ENCODE data around the gene CEP20.

DNA sequence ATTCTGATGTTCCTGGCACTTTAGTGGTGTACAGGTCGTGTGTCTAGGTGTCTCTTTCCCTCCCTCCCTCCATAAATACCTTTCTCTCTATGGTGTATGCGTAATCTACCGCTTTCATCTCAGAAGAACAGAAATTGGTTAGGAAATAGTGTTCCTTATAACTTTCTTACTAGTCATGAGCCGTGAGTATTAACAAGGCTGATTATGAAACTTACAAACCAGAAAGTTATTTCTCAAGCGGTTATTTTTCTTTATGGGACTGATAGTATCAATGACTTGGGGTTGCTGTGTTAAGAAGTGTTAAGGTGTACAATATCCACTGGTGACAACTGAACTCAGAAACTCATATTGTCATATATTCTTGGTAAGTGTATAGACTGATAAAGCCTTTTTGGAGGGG is 18.4 kb downstream of the CEP20 start:
- TF ChIP-seq POLR2A (IDR thresholded peaks at IDR 0.05; ENCODE audit: low read depth, low read length), result no peak
- no peak for TF ChIP-seq POLR2AphosphoS5 (IDR thresholded peaks at IDR 0.05; ENCODE audit: low read depth, low read length)
- no peak for TF ChIP-seq SPI1 (IDR thresholded peaks at IDR 0.05; ENCODE audit: low read depth, low read length)
- no peak for TF ChIP-seq PAX5 (IDR thresholded peaks at IDR 0.05; ENCODE audit: insufficient read depth, low read length, severe bottlenecking)
- no peak for TF ChIP-seq TAF1 (IDR thresholded peaks at IDR 0.05; ENCODE audit: low read depth, low read length)

Measured in GM12891 (cell line).